Colonic mucosa (tissue), 4 donors: ENCODE results near the gene GJC1. TPM values are rescaled to one million over a fixed set of nuclear protein-coding genes. Genes with fewer than 3 reads are reported as not detected.

Experiments
- DNase-seq: peaks from one replicate; pipeline ENCODE4 v3.0.0-alpha.2; 2020
- H3K27ac ChIP-seq: fragments of 200-600 bp; one replicate; pipeline ENCODE4 v1.8.0; 2021
- H3K27me3 ChIP-seq: fragments of 200-600 bp; one replicate; pipeline ENCODE4 v1.8.0; 2021
- H3K36me3 ChIP-seq: fragments of 200-600 bp; one replicate; pipeline ENCODE4 v1.8.0; 2021
- H3K4me1 ChIP-seq: fragments of 200-600 bp; one replicate; pipeline ENCODE4 v1.8.0; 2021; ENCODE audit warnings: mild to moderate bottlenecking
- H3K4me3 ChIP-seq: fragments of 200-600 bp; one replicate; pipeline ENCODE4 v1.8.0; 2021
- H3K9ac ChIP-seq, 2 donors: one replicate each; pipeline ENCODE4 v1.7.0; 2013; ENCODE audit warnings: control low read depth in 2 of 2, low read depth in 2 of 2, low read length in 2 of 2
- H3K9me3 ChIP-seq: fragments of 200-600 bp; one replicate; pipeline ENCODE4 v1.8.0; 2021
- CTCF ChIP-seq: fragments of 200-600 bp; IDR thresholded peaks from one replicate; pipeline ENCODE4 v1.8.0; 2022; ENCODE audit warnings: antibody characterized with exemption, mild to moderate bottlenecking
- intact Hi-C: fragments of 100-400 bp; cut with DNase I; formaldehyde crosslinking; loops from one replicate; pipeline ENCODE4 v1.14.1; 2022
- total RNA-seq, 2 donors: library from RNA; stranded (reverse); fragmentation: NEBNext Ultra II Directional in 1 of 2; extraction: Animal tissue kit (Norgen Biotek cat#: 25700) in 1 of 2; gene quantifications; one replicate each; pipeline ENCODE4 v1.2.1, GENCODE V29; 2021
- donor health status: healthy.
- donor health status: DM: no; HTN: no; CAD: no.
- donor health status: DM: no; HTN: no; CAD: no.

GJC1 gene
- total RNA-seq, 2 donors from 2014 or later = 1.1 to 8.2 TPM

GRCh38 chr17:44793885-44794842 lies 35.9 kb downstream of the GJC1 start:
- Histone ChIP-seq H3K9me3 (no peaks in the 10 kb centered on the region), H3K4me3 (no peak overlapping the region), H3K36me3 (no peaks in the 10 kb centered on the region), H3K27ac (peak overlapping the region; percentile 37), H3K9ac (no peak overlapping the region), H3K27me3 (no peaks in the 10 kb centered on the region), H3K4me1 (no peaks in the 10 kb centered on the region)
- TF ChIP-seq CTCF = no peak
- DNase-seq = no peak
- intact Hi-C loops = no loop called here

GRCh38 chr17:44792276-44792675 lies 37.8 kb downstream of the GJC1 start:
- no peak overlapping the region for H3K9ac ChIP-seq
- TF ChIP-seq CTCF = no peak
- H3K4me1 ChIP-seq = no peaks in the 10 kb centered on the region
- no peaks in the 10 kb centered on the region for H3K9me3 ChIP-seq
- H3K4me3 ChIP-seq = no peak overlapping the region
- H3K36me3 ChIP-seq = no peaks in the 10 kb centered on the region
- no peak for DNase-seq
- intact Hi-C loops = no loop called here
- no peaks in the 10 kb centered on the region for H3K27me3 ChIP-seq
- no peak overlapping the region for H3K27ac ChIP-seq

- peak; percentile 6 for DNase-seq
These were observed 41.9 kb downstream of the GJC1 start for GRCh38 chr17:44788139-44788538.

GRCh38 chr17:44787271-44787940 lies 42.7 kb downstream of the GJC1 start:
- no peak for TF ChIP-seq CTCF
- Histone ChIP-seq H3K4me1 (no peaks in the 10 kb centered on the region), H3K27me3 (no peaks in the 10 kb centered on the region), H3K36me3 (no peaks in the 10 kb centered on the region), H3K27ac (no peak overlapping the region), H3K9me3 (no peaks in the 10 kb centered on the region), H3K9ac (no peak overlapping the region), H3K4me3 (no peak overlapping the region)
- DNase-seq = peak; percentile 9
- intact Hi-C loops = no loop called here

More at GRCh38 chr17:44788139-44788538, 41.9 kb downstream of the GJC1 start:
- Histone ChIP-seq H3K4me1 (no peaks in the 10 kb centered on the region), H3K4me3 (no peak overlapping the region), H3K27ac (no peak overlapping the region), H3K9ac (no peak overlapping the region), H3K9me3 (no peaks in the 10 kb centered on the region), H3K27me3 (no peaks in the 10 kb centered on the region), H3K36me3 (no peaks in the 10 kb centered on the region)
- no peak for TF ChIP-seq CTCF
- intact Hi-C loops = no loop called here

GRCh38 chr17:44786551-44787081 lies 43.5 kb downstream of the GJC1 start:
- Histone ChIP-seq H3K9ac (no peak overlapping the region), H3K9me3 (no peaks in the 10 kb centered on the region), H3K4me3 (no peak overlapping the region), H3K4me1 (no peaks in the 10 kb centered on the region), H3K27ac (no peak overlapping the region), H3K27me3 (no peaks in the 10 kb centered on the region), H3K36me3 (no peaks in the 10 kb centered on the region)
- peak; percentile 12 for DNase-seq
- no peak for TF ChIP-seq CTCF
- intact Hi-C loops = no loop called here
